Small intestine (tissue), 7 donors: ENCODE results near the gene BATF3. TPM values are rescaled to one million over a fixed set of nuclear protein-coding genes. Genes with fewer than 3 reads are reported as not detected.

Experiments
- DNase-seq, 2 donors: peaks; one replicate each; pipeline versions ENCODE4 v3.0.0 to v3.0.0-alpha.2; 2013
- FAIRE-seq: peaks from 2 replicates; lab custom pipeline; 2012; peaks lifted over from hg19 to GRCh38; lab: Jason Lieb, UNC
- H3K27ac ChIP-seq, 3 donors: one replicate each; pipeline ENCODE4 v1.5.1; 2013; ENCODE audit warnings: low read length in 2 of 3, mild to moderate bottlenecking in 2 of 3, control low read depth in 1 of 3, inconsistent platforms in 1 of 3, low read depth in 1 of 3, moderate library complexity in 1 of 3
- H3K27me3 ChIP-seq, 3 donors: one replicate each; pipeline ENCODE4 v1.6.1; 2013; ENCODE audit warnings: low read length in 3 of 3, inconsistent platforms in 1 of 3; ENCODE audit not compliant: control insufficient read depth in 3 of 3, insufficient read depth in 3 of 3
- H3K36me3 ChIP-seq, 3 donors: one replicate each; pipeline ENCODE4 v1.6.1; 2013; ENCODE audit warnings: low read length in 3 of 3, inconsistent platforms in 1 of 3, low read depth in 1 of 3, mild to moderate bottlenecking in 1 of 3, moderate library complexity in 1 of 3; ENCODE audit not compliant: control insufficient read depth in 3 of 3, insufficient read depth in 2 of 3
- H3K4me1 ChIP-seq, 3 donors: one replicate each; pipeline ENCODE4 v1.6.1; 2013; ENCODE audit warnings: low read length in 2 of 3, inconsistent platforms in 1 of 3, low read depth in 1 of 3, mild to moderate bottlenecking in 1 of 3, moderate library complexity in 1 of 3; ENCODE audit not compliant: control insufficient read depth in 3 of 3, insufficient read depth in 2 of 3
- H3K4me3 ChIP-seq, 3 donors: one replicate each; pipeline ENCODE4 v1.5.1; 2013; ENCODE audit warnings: low read length in 3 of 3, control low read depth in 1 of 3, inconsistent platforms in 1 of 3, low read depth in 1 of 3, mild to moderate bottlenecking in 1 of 3, moderate library complexity in 1 of 3
- H3K9me3 ChIP-seq, 2 donors: one replicate each; pipeline ENCODE4 v1.6.1; 2013; ENCODE audit warnings: low read depth in 1 of 2, low read length in 1 of 2; ENCODE audit not compliant: control insufficient read depth in 2 of 2, insufficient read depth in 1 of 2
- WGBS, 3 donors: extraction: QIAGEN DNeasy Blood & Tissue Kit; methylation state at CpG; one replicate each; pipeline ENCODE4 v1.1.7; 2013; 5-methylcytosine and 5-hydroxymethylcytosine counted together
- polyA plus RNA-seq, 4 donors: library from polyadenylated mRNA; stranded (reverse) in 3 of 4; unstranded in 1 of 4; fragments of 200-250 nt in 3 of 4; fragments of 120-200 nt in 1 of 4; gene quantifications; one replicate each; pipeline versions ENCODE4 v1.2.1 to v1.2.3, GENCODE V29; 2013
- donor health status: healthy with polysubstance abuse.
- donor health status: control.
- donor health status: control.
- donor health status: Bipolar disorder and iron deficiency.
- donor health status: healthy.

Gene BATF3
- polyA plus RNA-seq, 4 donors = 1.5 to 3.8 (median 3.6) TPM; not detected in 1

- DNase-seq (no peak), FAIRE-seq (no peak)
- 84 to 88% (median 87%) methylated on average over 4 of the region's 4 CpGs for WGBS, 3 donors
- H3K27me3 ChIP-seq = peaks cover 0 to 6% (median 0%) of the 10 kb centered on the region in 3 donors
- no peak overlapping the region for H3K4me3 ChIP-seq
- H3K9me3 ChIP-seq = no peaks in the 10 kb centered on the region
- H3K27ac ChIP-seq = no peak overlapping the region
- H3K36me3 ChIP-seq = no peaks in the 10 kb centered on the region
- no peaks in the 10 kb centered on the region for H3K4me1 ChIP-seq
Measured at GRCh38 chr1:212690816-212691403, 8.7 kb downstream of the BATF3 start.

- no peaks in the 10 kb centered on the region for H3K4me1 ChIP-seq
- no peaks in the 10 kb centered on the region for H3K36me3 ChIP-seq
- DNase-seq (no peak), FAIRE-seq (no peak)
- 84 to 87% (median 87%) methylated on average over 12 of the region's 12 CpGs for WGBS, 3 donors
- no peak overlapping the region for H3K27ac ChIP-seq
- H3K27me3 ChIP-seq = no peaks in the 10 kb centered on the region
- no peaks in the 10 kb centered on the region for H3K9me3 ChIP-seq
- no peak overlapping the region for H3K4me3 ChIP-seq
Measured at GRCh38 chr1:212689758-212690529, 9.7 kb downstream of the BATF3 start.

GRCh38 chr1:212689196-212689725, 10.4 kb downstream of the BATF3 start:
- no peak for FAIRE-seq
- Histone ChIP-seq H3K9me3 (no peaks in the 10 kb centered on the region), H3K27ac (no peak overlapping the region), H3K4me1 (no peaks in the 10 kb centered on the region), H3K4me3 (no peak overlapping the region), H3K27me3 (no peaks in the 10 kb centered on the region), H3K36me3 (no peaks in the 10 kb centered on the region)
- no peak for DNase-seq
- 77 to 86% (median 81%) methylated on average over 5 of the region's 5 CpGs for WGBS, 3 donors

GRCh38 chr1:212688341-212689047, 11.1 kb downstream of the BATF3 start:
- peaks cover 0 to 2% (median 0%) of the 10 kb centered on the region in 3 donors for H3K4me1 ChIP-seq
- no peak overlapping the region for H3K4me3 ChIP-seq
- H3K9me3 ChIP-seq = no peaks in the 10 kb centered on the region
- peaks cover 0 to 2% (median 0%) of the 10 kb centered on the region in 3 donors for H3K27me3 ChIP-seq
- DNase-seq = no peak
- no peaks in the 10 kb centered on the region for H3K36me3 ChIP-seq
- 75 to 82% (median 76%) methylated on average over 7 of the region's 7 CpGs for WGBS, 3 donors
- H3K27ac ChIP-seq = peak overlapping the region in 1 of 3 donors; percentile 3
- no peak for FAIRE-seq

GRCh38 chr1:212687811-212688210, 11.8 kb downstream of the BATF3 start:
- Histone ChIP-seq H3K9me3 (no peaks in the 10 kb centered on the region), H3K36me3 (no peaks in the 10 kb centered on the region), H3K4me3 (no peak overlapping the region), H3K27me3 (peaks cover 0 to 4% (median 0%) of the 10 kb centered on the region in 3 donors), H3K4me1 (peaks cover 0 to 3% (median 0%) of the 10 kb centered on the region in 3 donors), H3K27ac (no peak overlapping the region)
- FAIRE-seq = no peak
- WGBS, 3 donors = 90 to 92% (median 91%) methylated on average over 2 of the region's 2 CpGs
- DNase-seq = no peak

- no peaks in the 10 kb centered on the region for H3K9me3 ChIP-seq
- no peak overlapping the region for H3K4me3 ChIP-seq
Measured at GRCh38 chr1:212686591-212686990, 13.0 kb downstream of the BATF3 start.

GRCh38 chr1:212686069-212686468, 13.6 kb downstream of the BATF3 start:
- no peaks in the 10 kb centered on the region for H3K36me3 ChIP-seq
- H3K4me1 ChIP-seq = peaks cover 0 to 3% (median 0%) of the 10 kb centered on the region in 3 donors
- H3K9me3 ChIP-seq = no peaks in the 10 kb centered on the region
- H3K4me3 ChIP-seq = no peak overlapping the region
- WGBS, 3 donors = 64 to 74% (median 64%) methylated on average over 3 of the region's 3 CpGs
- FAIRE-seq = no peak
- no peak overlapping the region for H3K27ac ChIP-seq
- DNase-seq = no peak
- H3K27me3 ChIP-seq = peaks cover 0 to 8% (median 0%) of the 10 kb centered on the region in 3 donors

More at GRCh38 chr1:212686591-212686990, 13.0 kb downstream of the BATF3 start:
- Histone ChIP-seq H3K36me3 (no peaks in the 10 kb centered on the region), H3K4me1 (peaks cover 0 to 3% (median 0%) of the 10 kb centered on the region in 3 donors), H3K27ac (no peak overlapping the region), H3K27me3 (peaks cover 0 to 8% (median 0%) of the 10 kb centered on the region in 3 donors)
- WGBS, 3 donors = 84 to 94% (median 89%) methylated on average over 11 of the region's 11 CpGs
- no peak for FAIRE-seq
- no peak for DNase-seq

GRCh38 chr1:212685429-212685828, 14.2 kb downstream of the BATF3 start:
- no peak overlapping the region for H3K27ac ChIP-seq
- H3K27me3 ChIP-seq = peaks cover 0 to 8% (median 0%) of the 10 kb centered on the region in 3 donors
- 54 to 73% (median 69%) methylated on average over 2 of the region's 2 CpGs for WGBS, 3 donors
- FAIRE-seq (no peak), DNase-seq (no peak)
- H3K4me3 ChIP-seq = no peak overlapping the region
- H3K36me3 ChIP-seq = no peaks in the 10 kb centered on the region
- no peaks in the 10 kb centered on the region for H3K9me3 ChIP-seq
- H3K4me1 ChIP-seq = peaks cover 0 to 3% (median 0%) of the 10 kb centered on the region in 3 donors
